ENCODE measurements around the gene SGSM1. TPM values are rescaled to one million over a fixed set of nuclear protein-coding genes. Genes with fewer than 3 reads are reported as not detected.

The SGSM1 gene
- total RNA-seq, 3 donors from 2014 or later: 0.16 to 2.9 (median 1.9) TPM

DNA sequence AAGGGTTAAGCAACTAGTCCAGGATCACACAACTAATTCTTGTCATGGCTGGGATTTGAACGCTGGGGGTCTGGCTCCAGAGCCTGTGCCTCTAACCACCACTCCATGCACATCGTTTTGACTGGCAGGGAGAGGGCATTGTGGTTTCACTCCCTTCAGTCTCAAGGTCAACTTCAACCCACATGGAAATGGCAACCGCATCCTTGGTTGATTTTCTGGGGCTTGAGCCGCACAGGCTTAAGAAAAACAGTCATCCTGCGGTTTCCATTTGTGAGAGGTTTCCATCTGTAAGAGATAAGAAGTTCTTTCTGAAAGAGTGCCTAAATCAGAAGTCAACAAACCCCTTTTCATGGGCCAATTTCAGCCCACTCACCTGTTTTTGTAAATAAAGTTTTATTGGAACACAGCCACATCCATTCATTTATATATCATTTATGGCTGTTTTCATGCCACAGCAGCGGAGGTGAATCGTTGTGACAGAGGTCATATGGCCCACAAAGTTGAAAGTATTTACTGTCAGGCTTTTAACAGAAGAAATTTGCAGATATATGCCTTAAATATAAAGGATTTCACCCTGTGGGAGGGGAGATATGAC lies 65.7 kb downstream of the SGSM1 start:
- Histone ChIP-seq H3K4me3 (no peak overlapping the region), H3K27me3 (no peaks in the 10 kb centered on the region), H3K27ac (no peak overlapping the region), H3K9me3 (peaks cover 0 to 4% of the 10 kb centered on the region in 2 donors), H3K4me1 (no peaks in the 10 kb centered on the region), H3K36me3 (no peaks in the 10 kb centered on the region)
- intact Hi-C loops (cut with DNase I; ENCODE audit: low total_unique reads): no loop called here
- TF ChIP-seq, protein P1, sequence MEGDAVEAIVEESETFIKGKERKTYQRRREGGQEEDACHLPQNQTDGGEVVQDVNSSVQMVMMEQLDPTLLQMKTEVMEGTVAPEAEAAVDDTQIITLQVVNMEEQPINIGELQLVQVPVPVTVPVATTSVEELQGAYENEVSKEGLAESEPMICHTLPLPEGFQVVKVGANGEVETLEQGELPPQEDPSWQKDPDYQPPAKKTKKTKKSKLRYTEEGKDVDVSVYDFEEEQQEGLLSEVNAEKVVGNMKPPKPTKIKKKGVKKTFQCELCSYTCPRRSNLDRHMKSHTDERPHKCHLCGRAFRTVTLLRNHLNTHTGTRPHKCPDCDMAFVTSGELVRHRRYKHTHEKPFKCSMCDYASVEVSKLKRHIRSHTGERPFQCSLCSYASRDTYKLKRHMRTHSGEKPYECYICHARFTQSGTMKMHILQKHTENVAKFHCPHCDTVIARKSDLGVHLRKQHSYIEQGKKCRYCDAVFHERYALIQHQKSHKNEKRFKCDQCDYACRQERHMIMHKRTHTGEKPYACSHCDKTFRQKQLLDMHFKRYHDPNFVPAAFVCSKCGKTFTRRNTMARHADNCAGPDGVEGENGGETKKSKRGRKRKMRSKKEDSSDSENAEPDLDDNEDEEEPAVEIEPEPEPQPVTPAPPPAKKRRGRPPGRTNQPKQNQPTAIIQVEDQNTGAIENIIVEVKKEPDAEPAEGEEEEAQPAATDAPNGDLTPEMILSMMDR (IDR thresholded peaks at IDR 0.05): no peak
- TF ChIP-seq POLR2A (IDR thresholded peaks at IDR 0.05): no peak
- TF ChIP-seq POLR2AphosphoS5 (IDR thresholded peaks at IDR 0.05): no peak
- no peak for DNase-seq (ENCODE audit: low spot score in 2 of 2)

DNA sequence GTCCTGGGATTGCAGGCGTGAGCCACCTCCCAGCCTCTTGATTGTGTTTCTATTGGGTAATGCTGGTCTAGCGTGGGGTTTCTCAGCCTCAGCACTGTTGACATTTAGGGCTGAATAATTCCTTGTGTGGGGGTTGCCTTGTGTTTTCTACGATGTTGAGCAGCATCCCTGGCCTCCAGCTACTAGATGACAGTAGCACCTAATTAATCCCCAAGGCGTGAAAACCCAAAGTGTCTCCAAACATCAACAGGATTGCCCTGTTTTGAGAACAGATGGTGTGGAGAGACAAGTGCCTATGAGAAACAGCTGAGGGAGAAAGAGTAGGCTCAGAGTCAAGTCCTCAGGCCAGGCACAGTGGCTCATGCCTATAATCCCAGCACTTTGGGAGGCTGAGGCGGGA lies 67.2 kb downstream of the SGSM1 start:
- intact Hi-C loops (cut with DNase I; ENCODE audit: low total_unique reads): no loop called here

DNA sequence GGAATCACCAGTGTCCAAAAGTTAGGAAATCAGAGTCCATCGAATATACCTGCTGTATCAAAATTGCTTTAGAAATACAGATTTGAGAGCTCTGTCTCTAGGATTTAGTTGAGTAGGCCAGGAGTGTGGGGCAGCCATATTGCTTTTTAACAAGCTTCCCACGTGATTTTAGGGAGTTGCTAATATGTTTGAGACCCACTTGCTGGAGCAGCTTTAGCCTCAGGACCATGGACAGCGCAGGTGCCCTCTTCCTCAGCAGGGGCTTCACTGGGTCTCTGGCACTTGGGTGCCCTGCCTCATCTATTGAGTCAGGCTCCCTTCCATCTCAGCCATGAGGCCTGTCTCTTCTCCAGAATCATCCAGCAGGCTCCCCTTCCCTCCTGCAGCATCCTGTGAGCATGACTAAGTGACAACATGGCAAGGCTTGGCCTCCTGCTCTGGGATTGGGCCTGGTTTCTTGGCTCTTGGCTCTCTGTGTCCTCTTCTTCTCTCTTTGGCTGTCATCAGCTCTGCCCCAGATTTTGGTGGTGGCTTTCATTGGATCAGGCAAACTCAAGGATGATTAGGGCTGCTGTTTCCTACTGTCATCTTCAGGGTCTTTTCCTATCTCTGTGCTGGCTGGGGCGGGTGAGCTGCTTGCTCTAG lies 70.0 kb downstream of the SGSM1 start:
- no peaks in the 10 kb centered on the region for H3K4me1 ChIP-seq
- DNase-seq (ENCODE audit: low spot score in 2 of 2): no peak
- H3K4me3 ChIP-seq: no peak overlapping the region
- no peak overlapping the region for H3K27ac ChIP-seq
- TF ChIP-seq, protein P1 (IDR thresholded peaks at IDR 0.05): no peak
- no peak for TF ChIP-seq POLR2A (IDR thresholded peaks at IDR 0.05)
- TF ChIP-seq POLR2AphosphoS5 (IDR thresholded peaks at IDR 0.05): no peak
- intact Hi-C loops (cut with DNase I; ENCODE audit: low total_unique reads): no loop called here
- H3K27me3 ChIP-seq: no peaks in the 10 kb centered on the region
- no peaks in the 10 kb centered on the region for H3K36me3 ChIP-seq
- peaks cover 0 to 8% of the 10 kb centered on the region in 2 donors for H3K9me3 ChIP-seq

More for the DNA sequence above, 67.2 kb downstream of the SGSM1 start:
- TF ChIP-seq POLR2AphosphoS5 (IDR thresholded peaks at IDR 0.05) (no peak), POLR2A (IDR thresholded peaks at IDR 0.05) (no peak)
- TF ChIP-seq, protein P1 (IDR thresholded peaks at IDR 0.05): no peak
- no peak overlapping the region for H3K4me3 ChIP-seq
- H3K36me3 ChIP-seq: no peaks in the 10 kb centered on the region
- peaks cover 0 to 8% of the 10 kb centered on the region in 2 donors for H3K9me3 ChIP-seq
- DNase-seq (ENCODE audit: low spot score in 2 of 2): no peak
- H3K4me1 ChIP-seq: no peaks in the 10 kb centered on the region
- H3K27me3 ChIP-seq: no peaks in the 10 kb centered on the region
- no peak overlapping the region for H3K27ac ChIP-seq

DNA sequence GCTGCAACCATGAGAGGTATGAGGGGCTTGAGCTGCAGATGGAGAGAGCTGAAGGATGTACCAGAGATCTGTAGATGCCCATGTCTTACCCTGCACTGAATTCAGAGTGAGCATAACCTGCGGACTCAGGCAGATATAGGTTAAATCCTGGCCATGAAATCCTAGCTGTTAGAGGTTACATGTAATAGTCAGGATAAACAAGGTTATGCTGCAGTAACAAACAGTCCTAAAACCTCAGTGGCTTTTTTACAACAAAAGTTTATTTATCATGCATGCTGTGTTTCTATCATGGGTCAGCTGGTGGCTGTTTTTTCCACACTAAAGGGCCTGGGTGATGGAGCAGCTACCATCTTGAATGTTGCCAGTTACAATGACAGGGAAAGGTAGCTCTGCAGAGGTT lies 70.7 kb downstream of the SGSM1 start:
- no peak overlapping the region for H3K27ac ChIP-seq
- H3K36me3 ChIP-seq: no peaks in the 10 kb centered on the region
- no peaks in the 10 kb centered on the region for H3K4me1 ChIP-seq
- H3K27me3 ChIP-seq: no peaks in the 10 kb centered on the region
- no peak overlapping the region for H3K4me3 ChIP-seq
- TF ChIP-seq POLR2AphosphoS5 (IDR thresholded peaks at IDR 0.05) (no peak), POLR2A (IDR thresholded peaks at IDR 0.05) (no peak)
- TF ChIP-seq, protein P1 (IDR thresholded peaks at IDR 0.05): no peak
- no peak for DNase-seq (ENCODE audit: low spot score in 2 of 2)
- H3K9me3 ChIP-seq: peaks cover 0 to 8% of the 10 kb centered on the region in 2 donors
- intact Hi-C loops (cut with DNase I; ENCODE audit: low total_unique reads): no loop called here

DNA sequence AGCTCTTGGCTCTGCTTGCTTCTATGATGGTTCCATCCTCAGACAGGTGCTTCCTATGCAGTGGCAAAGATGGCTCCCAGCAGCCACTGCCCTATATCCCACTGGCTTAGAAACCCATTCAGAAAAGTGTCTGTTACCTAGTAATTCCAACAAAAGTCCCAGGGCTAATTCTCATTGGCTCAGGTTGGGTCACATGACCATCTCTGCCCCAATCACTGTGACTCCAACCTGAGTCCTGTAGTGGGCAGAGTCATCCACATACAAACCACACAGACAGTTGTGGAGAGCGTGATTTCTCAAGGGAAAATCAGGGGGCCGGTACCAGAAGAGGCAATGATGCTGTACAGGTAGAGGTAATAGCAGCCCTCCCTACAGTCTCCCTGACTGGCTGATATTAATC lies 73.0 kb downstream of the SGSM1 start:
- Histone ChIP-seq H3K27ac (no peak overlapping the region), H3K27me3 (no peaks in the 10 kb centered on the region), H3K4me3 (no peak overlapping the region), H3K36me3 (no peaks in the 10 kb centered on the region), H3K4me1 (no peaks in the 10 kb centered on the region), H3K9me3 (peaks cover 0 to 8% of the 10 kb centered on the region in 2 donors)
- intact Hi-C loops (cut with DNase I; ENCODE audit: low total_unique reads): no loop called here
- TF ChIP-seq POLR2A (IDR thresholded peaks at IDR 0.05) (no peak), POLR2AphosphoS5 (IDR thresholded peaks at IDR 0.05) (no peak)
- TF ChIP-seq, protein P1 (IDR thresholded peaks at IDR 0.05): no peak
- DNase-seq (ENCODE audit: low spot score in 2 of 2): no peak

Data from breast epithelium (tissue), 4 donors.